22Rv1 (cell line): ENCODE measurements around the gene AGBL3.

Source experiments
- H3K27ac ChIP-seq: fragments of 450-650 bp; 2 replicates; pipeline ENCODE4 v1.5.1; 2017
- CTCF ChIP-seq: fragments of 450-650 bp; IDR thresholded peaks from 2 replicates; pipeline ENCODE4 v1.5.1; 2017; ENCODE audit warnings: mild to moderate bottlenecking
- ZFX ChIP-seq: fragments of 450-650 bp; IDR thresholded peaks from 2 replicates; pipeline ENCODE4 v1.6.1; 2017; ENCODE audit warnings: antibody characterized with exemption, borderline replicate concordance

AGBL3 gene

GRCh38 chr7:135147341-135147898 lies 161.1 kb downstream of the AGBL3 start:
- TF ChIP-seq ZFX = no peak
- no peak for TF ChIP-seq CTCF
- peak overlapping the region; percentile 50 for H3K27ac ChIP-seq

GRCh38 chr7:135147899-135148721 lies 161.8 kb downstream of the AGBL3 start, which contains the start of gene TMEM140:
TSS of gene TMEM140 (plus strand) at chr7:135148072. CDS start at chr7:135164442, 16,370 bp downstream.
- TF ChIP-seq ZFX = no peak
- TF ChIP-seq CTCF = no peak
- H3K27ac ChIP-seq = peak within 1 kb of the TSS; percentile 50

- TF ChIP-seq CTCF (no peak), ZFX (no peak)
- H3K27ac ChIP-seq = no peak overlapping the region
Measured at GRCh38 chr7:135150072-135150782, 163.9 kb downstream of the AGBL3 start.

- no peak for TF ChIP-seq ZFX
- TF ChIP-seq CTCF = no peak
Measured at GRCh38 chr7:135151132-135151531, 164.8 kb downstream of the AGBL3 start.

GRCh38 chr7:135151533-135151932 lies 165.2 kb downstream of the AGBL3 start:
- H3K27ac ChIP-seq = no peak overlapping the region
- TF ChIP-seq CTCF = no peak
- no peak for TF ChIP-seq ZFX

More at GRCh38 chr7:135151132-135151531, 164.8 kb downstream of the AGBL3 start:
- no peak overlapping the region for H3K27ac ChIP-seq

- TF ChIP-seq ZFX (no peak), CTCF (no peak)
- H3K27ac ChIP-seq = no peak overlapping the region
Measured at GRCh38 chr7:135152442-135152841, 166.1 kb downstream of the AGBL3 start.

- TF ChIP-seq CTCF (no peak), ZFX (no peak)
Measured at GRCh38 chr7:135154734-135155133, 168.4 kb downstream of the AGBL3 start.

More at GRCh38 chr7:135154734-135155133, 168.4 kb downstream of the AGBL3 start:
- H3K27ac ChIP-seq = no peak overlapping the region
